Measurements from ENCODE around the gene TENM3. TPM values are rescaled to one million over a fixed set of nuclear protein-coding genes. Genes with fewer than 3 reads are reported as not detected.

The TENM3 gene
- total and polyA plus RNA-seq, 5 donors from 2014 or later, result not detected

DNA sequence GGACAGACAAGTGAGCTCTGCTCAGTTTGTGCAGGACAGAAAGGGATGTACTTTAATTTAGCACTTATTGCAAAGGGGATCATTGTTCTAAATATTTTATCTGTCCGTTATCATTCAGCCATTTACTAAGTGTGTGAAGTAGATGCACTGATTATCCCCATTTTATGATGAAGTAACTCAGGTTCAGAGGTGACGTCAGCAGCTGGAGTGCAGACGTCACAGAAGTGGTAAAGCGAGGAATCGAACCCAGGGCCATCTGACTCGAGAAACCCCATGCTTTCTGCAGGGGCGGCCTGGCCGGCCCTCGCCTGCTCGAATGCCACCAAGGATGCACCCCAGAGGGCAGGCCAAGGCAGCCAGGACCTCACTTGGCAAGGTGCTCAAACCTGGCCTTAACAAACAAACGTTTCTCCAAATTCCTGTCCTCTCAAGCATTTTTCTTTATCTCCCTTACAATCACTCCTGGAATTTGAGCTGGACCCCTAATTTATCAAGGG, 599.0 kb downstream of the TENM3 start:
- ATAC-seq (ENCODE audit: low read depth in 2 of 2) (no peak), DNase-seq (no peak)
- no peaks in the 10 kb centered on the region for H3K9me3 ChIP-seq (ENCODE audit: control insufficient read depth in 2 of 2, low read length in 2 of 2)
- H3K36me3 Mint-ChIP-seq, result no peaks in the 10 kb centered on the region
- H3K4me3 ChIP-seq (ENCODE audit: low read depth, low read length), result no peak overlapping the region
- no peak overlapping the region for H3K27ac Mint-ChIP-seq
- H3K27me3 ChIP-seq (ENCODE audit: control insufficient read depth, insufficient read depth, low read length), result no peaks in the 10 kb centered on the region
- no peak overlapping the region for H3K4me3 Mint-ChIP-seq
- H3K4me1 ChIP-seq (ENCODE audit: control insufficient read depth, insufficient read depth, low read length, poor library complexity, severe bottlenecking), result no peaks in the 10 kb centered on the region
- H3K9me3 Mint-ChIP-seq, result peaks cover 0 to 4% (median 0%) of the 10 kb centered on the region in 7 donors
- H3K27me3 Mint-ChIP-seq, result peaks cover 5% of the 10 kb centered on the region
- no peak overlapping the region for H3K27ac ChIP-seq (ENCODE audit: insufficient read depth, low read length, poor library complexity, severe bottlenecking)
- H3K36me3 ChIP-seq (ENCODE audit: control insufficient read depth, insufficient read depth, low read length), result no peaks in the 10 kb centered on the region
- H3K4me1 Mint-ChIP-seq, result no peaks in the 10 kb centered on the region

DNA sequence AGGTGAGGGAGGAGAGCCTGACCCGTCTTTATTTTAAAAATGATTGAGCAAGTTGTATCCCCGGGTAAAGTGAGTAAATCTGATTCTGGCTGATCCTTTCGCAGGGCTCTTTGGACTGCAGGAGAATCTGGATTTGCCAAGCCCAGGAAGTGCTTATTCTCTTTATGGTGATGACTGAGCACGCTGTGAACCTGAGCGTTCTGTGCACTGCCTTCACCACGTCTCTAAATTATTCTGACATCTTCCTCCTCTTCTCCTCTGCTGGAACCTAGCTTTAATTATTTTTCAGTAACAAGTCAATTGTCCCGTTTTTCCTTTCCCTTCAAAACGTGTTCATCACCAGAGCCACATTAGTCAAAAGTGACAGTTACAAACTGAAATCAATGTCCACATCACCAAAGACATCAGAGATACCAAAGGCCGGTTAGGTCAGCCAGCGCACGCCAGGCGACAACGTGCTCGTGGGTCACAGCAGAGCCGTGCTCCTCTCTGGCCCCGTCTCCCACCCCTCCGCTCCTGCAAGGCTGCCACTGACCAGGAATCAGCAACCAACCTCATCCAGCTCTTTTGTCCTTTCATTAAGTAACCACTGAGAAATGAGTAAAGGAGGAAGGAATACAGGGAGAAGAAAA, 599.7 kb downstream of the TENM3 start:
- Mint-ChIP-seq H3K27me3 (peaks cover 4% of the 10 kb centered on the region), H3K9me3 (peaks cover 0 to 2% (median 0%) of the 10 kb centered on the region in 7 donors), H3K4me1 (no peaks in the 10 kb centered on the region)

DNA sequence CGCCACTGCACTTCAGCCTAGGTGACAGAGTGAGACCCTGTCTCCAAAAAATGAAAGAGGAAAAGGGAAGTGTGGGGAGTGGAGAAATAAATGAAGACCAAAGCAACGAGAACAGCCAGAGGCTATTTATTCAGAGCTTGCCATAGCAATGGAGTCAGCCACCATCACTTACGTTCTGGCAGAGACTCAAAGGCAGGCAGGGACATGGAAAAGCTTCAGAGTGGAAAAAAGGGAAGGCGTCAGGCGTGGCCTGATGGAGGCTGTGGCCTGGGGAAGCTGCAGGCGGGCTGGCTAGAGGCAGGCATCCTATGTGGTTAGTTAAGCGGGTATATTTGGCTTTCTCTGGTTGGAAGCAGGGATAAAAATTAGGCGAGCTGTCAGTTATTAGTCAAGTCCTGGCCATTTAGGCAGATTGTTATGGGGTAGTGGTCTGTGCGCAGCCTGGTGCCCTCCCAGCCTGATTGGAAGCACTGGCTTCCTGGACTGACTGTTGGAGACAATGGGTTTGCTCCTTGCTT, 600.7 kb downstream of the TENM3 start:
- Mint-ChIP-seq H3K27ac (no peak overlapping the region), H3K36me3 (no peaks in the 10 kb centered on the region), H3K27me3 (peaks cover 4% of the 10 kb centered on the region), H3K9me3 (peaks cover 0 to 2% (median 0%) of the 10 kb centered on the region in 7 donors), H3K4me1 (no peaks in the 10 kb centered on the region), H3K4me3 (no peak overlapping the region)
- H3K4me1 ChIP-seq (ENCODE audit: control insufficient read depth, insufficient read depth, low read length, poor library complexity, severe bottlenecking), result no peaks in the 10 kb centered on the region
- ATAC-seq (ENCODE audit: low read depth in 2 of 2), result no peak
- H3K36me3 ChIP-seq (ENCODE audit: control insufficient read depth, insufficient read depth, low read length), result no peaks in the 10 kb centered on the region
- H3K4me3 ChIP-seq (ENCODE audit: low read depth, low read length), result no peak overlapping the region
- no peaks in the 10 kb centered on the region for H3K27me3 ChIP-seq (ENCODE audit: control insufficient read depth, insufficient read depth, low read length)
- H3K9me3 ChIP-seq (ENCODE audit: control insufficient read depth in 2 of 2, low read length in 2 of 2), result no peaks in the 10 kb centered on the region
- DNase-seq, result no peak
- no peak overlapping the region for H3K27ac ChIP-seq (ENCODE audit: insufficient read depth, low read length, poor library complexity, severe bottlenecking)

More for the DNA sequence above, 599.7 kb downstream of the TENM3 start:
- H3K4me1 ChIP-seq (ENCODE audit: control insufficient read depth, insufficient read depth, low read length, poor library complexity, severe bottlenecking), result no peaks in the 10 kb centered on the region
- no peak overlapping the region for H3K27ac ChIP-seq (ENCODE audit: insufficient read depth, low read length, poor library complexity, severe bottlenecking)
- Mint-ChIP-seq H3K36me3 (no peaks in the 10 kb centered on the region), H3K4me3 (no peak overlapping the region), H3K27ac (no peak overlapping the region)
- no peaks in the 10 kb centered on the region for H3K36me3 ChIP-seq (ENCODE audit: control insufficient read depth, insufficient read depth, low read length)
- DNase-seq (no peak), ATAC-seq (ENCODE audit: low read depth in 2 of 2) (no peak)
- H3K27me3 ChIP-seq (ENCODE audit: control insufficient read depth, insufficient read depth, low read length), result no peaks in the 10 kb centered on the region
- no peaks in the 10 kb centered on the region for H3K9me3 ChIP-seq (ENCODE audit: control insufficient read depth in 2 of 2, low read length in 2 of 2)
- no peak overlapping the region for H3K4me3 ChIP-seq (ENCODE audit: low read depth, low read length)

DNA sequence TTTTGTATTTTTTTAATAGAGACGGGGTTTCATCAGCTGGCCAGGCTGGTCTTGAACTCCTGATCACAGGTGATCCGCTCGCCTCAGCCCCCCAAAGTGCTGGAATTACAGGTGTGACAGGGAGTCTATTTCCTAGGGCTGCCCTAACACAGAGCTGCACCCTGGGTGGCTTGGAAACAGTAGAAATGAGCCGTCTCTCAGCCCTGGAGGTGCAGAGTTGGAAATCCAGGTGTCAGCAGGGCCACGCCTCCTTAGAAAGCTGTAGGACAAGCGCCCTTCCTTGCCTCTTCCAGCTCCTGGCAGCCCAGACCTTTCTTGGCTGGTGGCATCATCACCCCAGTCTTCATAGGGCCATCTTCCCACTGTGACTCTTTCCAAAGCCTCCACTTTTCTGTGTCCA, 602.4 kb downstream of the TENM3 start:
- Histone ChIP-seq H3K27me3 (ENCODE audit: control insufficient read depth, insufficient read depth, low read length) (no peaks in the 10 kb centered on the region), H3K27ac (ENCODE audit: insufficient read depth, low read length, poor library complexity, severe bottlenecking) (no peak overlapping the region), H3K4me1 (ENCODE audit: control insufficient read depth, insufficient read depth, low read length, poor library complexity, severe bottlenecking) (no peaks in the 10 kb centered on the region), H3K36me3 (ENCODE audit: control insufficient read depth, insufficient read depth, low read length) (no peaks in the 10 kb centered on the region), H3K9me3 (ENCODE audit: control insufficient read depth in 2 of 2, low read length in 2 of 2) (no peaks in the 10 kb centered on the region), H3K4me3 (ENCODE audit: low read depth, low read length) (no peak overlapping the region)
- Mint-ChIP-seq H3K27ac (no peak overlapping the region), H3K4me3 (no peak overlapping the region), H3K36me3 (no peaks in the 10 kb centered on the region), H3K9me3 (peaks cover 0 to 2% (median 0%) of the 10 kb centered on the region in 7 donors), H3K4me1 (no peaks in the 10 kb centered on the region), H3K27me3 (peaks cover 4% of the 10 kb centered on the region)
- ATAC-seq (ENCODE audit: low read depth in 2 of 2), result no peak
- no peak for DNase-seq

DNA sequence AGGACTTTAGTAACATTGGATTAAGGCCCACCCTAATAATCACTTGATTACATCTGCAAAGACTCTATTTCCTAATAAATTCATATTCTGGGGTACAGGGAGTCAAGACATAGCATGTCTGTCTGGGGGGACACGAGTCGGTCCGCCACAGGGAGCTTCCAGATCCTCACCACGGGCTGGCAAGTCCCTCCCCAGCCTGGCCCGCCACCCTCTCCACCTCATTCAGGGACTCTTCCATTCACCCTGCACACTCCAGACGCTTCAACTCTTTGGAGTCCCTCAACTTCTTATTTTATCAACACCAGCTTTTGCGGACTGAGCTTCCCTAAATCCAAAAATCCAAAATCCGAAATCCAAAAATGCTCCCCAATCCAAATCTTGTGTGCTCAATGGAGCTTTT, 602.8 kb downstream of the TENM3 start:
- peaks cover 4% of the 10 kb centered on the region for H3K27me3 Mint-ChIP-seq
- Histone ChIP-seq H3K36me3 (ENCODE audit: control insufficient read depth, insufficient read depth, low read length) (no peaks in the 10 kb centered on the region), H3K27ac (ENCODE audit: insufficient read depth, low read length, poor library complexity, severe bottlenecking) (no peak overlapping the region), H3K4me3 (ENCODE audit: low read depth, low read length) (no peak overlapping the region), H3K27me3 (ENCODE audit: control insufficient read depth, insufficient read depth, low read length) (no peaks in the 10 kb centered on the region), H3K4me1 (ENCODE audit: control insufficient read depth, insufficient read depth, low read length, poor library complexity, severe bottlenecking) (no peaks in the 10 kb centered on the region), H3K9me3 (ENCODE audit: control insufficient read depth in 2 of 2, low read length in 2 of 2) (no peaks in the 10 kb centered on the region)
- no peak overlapping the region for H3K4me3 Mint-ChIP-seq
- no peak overlapping the region for H3K27ac Mint-ChIP-seq
- DNase-seq (no peak), ATAC-seq (ENCODE audit: low read depth in 2 of 2) (no peak)
- H3K9me3 Mint-ChIP-seq, result peaks cover 0 to 2% (median 0%) of the 10 kb centered on the region in 7 donors
- H3K36me3 Mint-ChIP-seq, result no peaks in the 10 kb centered on the region
- no peaks in the 10 kb centered on the region for H3K4me1 Mint-ChIP-seq

DNA sequence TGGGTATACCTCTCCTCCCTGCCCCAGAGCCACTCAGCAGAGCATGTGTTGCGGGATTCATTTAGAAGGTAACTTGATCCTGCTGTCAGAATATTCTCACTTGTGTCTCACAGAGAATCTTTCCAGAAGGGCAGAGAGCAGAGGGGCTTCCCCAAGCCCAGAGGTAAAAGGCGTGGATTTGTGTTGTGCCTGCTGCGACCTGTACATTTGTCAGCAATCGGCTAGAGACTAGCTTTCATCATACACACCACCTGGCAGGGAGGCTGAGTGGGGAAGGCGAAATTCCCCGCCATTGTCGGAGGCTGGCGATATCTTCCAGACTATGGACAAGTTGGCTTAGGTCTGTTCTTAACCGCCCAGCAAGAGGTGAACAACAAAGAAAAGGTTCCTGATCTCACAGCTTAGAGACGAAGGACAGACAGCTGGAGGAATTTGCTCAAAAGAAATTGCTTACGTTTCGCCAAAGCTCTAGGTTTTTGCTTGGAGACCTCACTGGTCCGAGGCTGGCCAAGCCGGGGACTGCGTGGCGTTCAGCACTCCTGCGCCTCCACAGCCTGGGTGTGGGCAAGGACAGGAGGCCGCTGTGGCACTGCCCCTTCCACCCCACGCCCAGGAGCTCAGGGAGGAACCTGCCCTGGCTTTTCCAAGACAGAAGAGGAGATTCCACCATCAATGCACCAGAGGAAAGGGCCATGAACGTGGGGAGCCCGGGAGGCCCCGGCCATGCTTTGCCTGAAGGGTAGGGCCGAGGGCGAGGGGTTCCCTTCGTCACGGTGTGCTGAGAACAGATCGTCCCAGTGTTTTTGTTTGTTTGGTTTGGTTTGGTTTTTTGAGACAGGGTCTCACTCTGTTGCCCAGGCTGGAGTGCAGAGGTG, 604.6 kb downstream of the TENM3 start:
- no peaks in the 10 kb centered on the region for H3K4me1 ChIP-seq (ENCODE audit: control insufficient read depth, insufficient read depth, low read length, poor library complexity, severe bottlenecking)
- ATAC-seq (ENCODE audit: low read depth in 2 of 2) (no peak), DNase-seq (no peak)
- H3K9me3 Mint-ChIP-seq, result peaks cover 0 to 3% (median 0%) of the 10 kb centered on the region in 7 donors
- no peak overlapping the region for H3K4me3 ChIP-seq (ENCODE audit: low read depth, low read length)
- H3K27ac ChIP-seq (ENCODE audit: insufficient read depth, low read length, poor library complexity, severe bottlenecking), result no peak overlapping the region
- H3K27me3 ChIP-seq (ENCODE audit: control insufficient read depth, insufficient read depth, low read length), result no peaks in the 10 kb centered on the region
- H3K4me1 Mint-ChIP-seq, result no peaks in the 10 kb centered on the region
- no peaks in the 10 kb centered on the region for H3K36me3 Mint-ChIP-seq
- H3K4me3 Mint-ChIP-seq, result no peak overlapping the region
- no peaks in the 10 kb centered on the region for H3K9me3 ChIP-seq (ENCODE audit: control insufficient read depth in 2 of 2, low read length in 2 of 2)
- H3K36me3 ChIP-seq (ENCODE audit: control insufficient read depth, insufficient read depth, low read length), result no peaks in the 10 kb centered on the region
- H3K27ac Mint-ChIP-seq, result no peak overlapping the region
- peaks cover 4% of the 10 kb centered on the region for H3K27me3 Mint-ChIP-seq

DNA sequence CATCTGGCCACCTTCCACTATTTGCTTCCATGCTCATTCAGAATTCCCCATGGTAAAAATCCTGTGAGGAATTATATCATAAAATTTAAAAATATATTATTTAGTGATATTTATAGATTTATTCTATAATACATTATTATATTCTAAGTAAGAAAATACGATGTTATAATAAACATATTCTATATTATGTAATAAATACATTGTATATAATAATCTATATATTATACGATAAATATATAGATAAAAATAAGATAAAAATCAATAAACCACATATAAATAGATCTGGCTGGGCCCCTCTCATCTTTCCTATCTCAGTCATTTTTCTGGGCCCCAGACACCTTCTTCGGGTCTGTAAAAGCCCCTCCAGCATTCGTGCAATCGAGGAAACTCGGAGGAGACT, 605.5 kb downstream of the TENM3 start:
- Histone ChIP-seq H3K27ac (ENCODE audit: insufficient read depth, low read length, poor library complexity, severe bottlenecking) (no peak overlapping the region), H3K4me1 (ENCODE audit: control insufficient read depth, insufficient read depth, low read length, poor library complexity, severe bottlenecking) (no peaks in the 10 kb centered on the region), H3K4me3 (ENCODE audit: low read depth, low read length) (no peak overlapping the region), H3K27me3 (ENCODE audit: control insufficient read depth, insufficient read depth, low read length) (no peaks in the 10 kb centered on the region), H3K36me3 (ENCODE audit: control insufficient read depth, insufficient read depth, low read length) (no peaks in the 10 kb centered on the region), H3K9me3 (ENCODE audit: control insufficient read depth in 2 of 2, low read length in 2 of 2) (no peaks in the 10 kb centered on the region)
- ATAC-seq (ENCODE audit: low read depth in 2 of 2), result no peak
- Mint-ChIP-seq H3K27ac (no peak overlapping the region), H3K4me3 (no peak overlapping the region), H3K27me3 (peaks cover 4% of the 10 kb centered on the region), H3K36me3 (no peaks in the 10 kb centered on the region), H3K4me1 (no peaks in the 10 kb centered on the region), H3K9me3 (peaks cover 0 to 3% (median 0%) of the 10 kb centered on the region in 7 donors)
- no peak for DNase-seq
